GM21576 (cell line): ENCODE results near the gene RPL19.
A peak's percentile ranks its signal among the peaks of the same experiment; 100 is the strongest.

Source experiments
- ATAC-seq: cut with Tn5 transposase; IDR thresholded peaks from one replicate; pipeline ENCODE4 v1.9.1; 2021; ENCODE audit warnings: mild to moderate bottlenecking, moderate library complexity; ENCODE audit not compliant: unreplicated experiment

RPL19 gene

DNA sequence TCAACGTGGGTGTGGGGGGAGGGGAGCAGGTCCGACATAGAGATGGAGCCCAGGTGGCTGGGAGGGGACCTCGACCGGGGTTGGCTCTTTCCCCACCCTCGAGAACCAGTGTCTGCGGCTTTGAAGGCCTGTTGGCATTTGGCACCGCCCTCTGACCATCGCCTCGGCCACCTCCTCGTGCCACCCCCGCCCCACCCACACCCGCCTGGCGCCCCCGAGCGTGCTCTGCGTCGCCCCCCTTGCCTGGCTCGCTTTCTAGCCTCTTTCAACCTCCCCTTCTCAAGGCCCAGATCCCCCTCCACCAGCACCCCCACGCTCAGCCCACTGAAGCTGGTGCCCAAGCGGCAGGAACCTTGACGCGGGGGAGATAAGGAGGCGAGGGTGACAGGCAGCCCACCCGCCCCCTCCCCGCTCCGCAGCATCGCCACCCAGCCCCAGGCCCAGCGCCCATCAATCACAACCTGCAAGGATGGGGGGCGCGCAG lies 3.2 kb upstream of the RPL19 start:
- ATAC-seq = no peak

DNA sequence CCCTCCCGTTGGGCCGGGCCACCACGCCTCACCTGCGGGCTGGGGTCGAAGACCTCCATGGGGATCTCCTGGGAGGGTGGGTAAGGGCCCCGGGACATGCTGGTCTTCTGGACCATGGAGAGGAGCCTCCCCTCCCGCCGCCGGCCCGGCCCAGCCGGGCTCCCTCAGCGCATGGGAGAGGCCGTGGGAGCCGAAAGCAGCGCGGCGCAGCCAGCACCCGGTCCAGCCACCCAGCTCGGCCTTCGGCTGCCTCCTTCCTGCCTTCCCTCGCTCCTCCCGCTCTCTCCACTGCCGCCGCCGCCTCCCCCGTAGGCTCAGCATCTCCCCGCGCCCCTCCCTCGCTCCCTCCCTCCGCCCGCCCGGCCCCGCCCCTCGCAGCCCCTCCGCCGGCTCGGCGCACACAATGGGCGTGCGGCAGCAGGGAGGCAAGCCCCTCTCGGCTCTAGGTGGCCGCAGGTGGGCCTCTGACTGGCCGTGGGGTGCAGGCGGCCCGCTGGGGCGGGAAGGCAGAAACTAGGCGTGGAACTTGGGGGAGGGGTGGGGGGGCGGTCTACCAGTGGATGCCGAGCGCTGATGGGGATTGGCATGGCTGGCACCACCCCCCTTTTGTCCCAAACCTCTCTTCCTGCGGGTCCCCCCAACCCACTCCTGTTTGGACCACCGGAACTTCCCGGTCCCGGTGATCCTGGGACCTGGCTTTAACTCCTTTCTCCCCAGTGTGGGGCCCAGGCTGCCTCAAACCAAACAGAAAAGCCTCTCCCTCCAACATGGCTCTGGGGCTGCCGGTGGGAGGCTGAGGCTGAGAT lies 2.5 kb upstream of the RPL19 start, which contains the start of gene CACNB1:
CACNB1 (minus strand) TSS at position 290 of the 806 bp plus-strand sequence; CDS start at position 116, 174 bp downstream.
- no peak for ATAC-seq

DNA sequence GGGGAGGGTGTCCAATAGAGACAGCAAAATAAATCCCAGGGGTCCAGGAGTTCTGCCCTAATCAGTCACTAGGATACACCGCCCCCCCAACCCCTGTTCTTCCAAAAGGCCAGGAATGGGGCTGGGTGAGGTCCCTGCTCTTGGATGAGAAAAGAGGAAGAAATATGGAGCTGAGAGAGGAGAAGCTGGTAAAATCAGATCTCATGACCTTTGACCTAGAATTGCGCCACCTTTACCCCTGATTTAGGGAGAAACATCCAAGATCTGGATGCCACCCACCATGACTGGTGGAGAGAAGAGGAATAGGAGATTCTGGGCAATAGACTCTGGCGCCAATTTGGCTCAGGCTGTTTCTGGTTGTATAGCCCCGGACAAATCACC lies 1.9 kb upstream of the RPL19 start:
- no peak for ATAC-seq

DNA sequence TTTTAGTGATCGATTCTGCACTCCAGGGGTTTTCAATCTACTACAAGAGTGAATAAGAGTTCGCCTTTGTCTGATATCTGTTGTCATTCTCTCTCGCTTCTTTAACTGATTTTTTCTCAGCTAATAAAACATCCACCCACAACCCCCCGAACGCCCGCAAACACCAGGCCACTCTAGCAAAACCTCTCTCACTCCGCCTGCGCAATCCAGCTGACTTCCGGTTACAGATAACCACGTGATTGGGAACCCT lies 338 bp upstream of the RPL19 start:
- peak; percentile 51 for ATAC-seq

DNA sequence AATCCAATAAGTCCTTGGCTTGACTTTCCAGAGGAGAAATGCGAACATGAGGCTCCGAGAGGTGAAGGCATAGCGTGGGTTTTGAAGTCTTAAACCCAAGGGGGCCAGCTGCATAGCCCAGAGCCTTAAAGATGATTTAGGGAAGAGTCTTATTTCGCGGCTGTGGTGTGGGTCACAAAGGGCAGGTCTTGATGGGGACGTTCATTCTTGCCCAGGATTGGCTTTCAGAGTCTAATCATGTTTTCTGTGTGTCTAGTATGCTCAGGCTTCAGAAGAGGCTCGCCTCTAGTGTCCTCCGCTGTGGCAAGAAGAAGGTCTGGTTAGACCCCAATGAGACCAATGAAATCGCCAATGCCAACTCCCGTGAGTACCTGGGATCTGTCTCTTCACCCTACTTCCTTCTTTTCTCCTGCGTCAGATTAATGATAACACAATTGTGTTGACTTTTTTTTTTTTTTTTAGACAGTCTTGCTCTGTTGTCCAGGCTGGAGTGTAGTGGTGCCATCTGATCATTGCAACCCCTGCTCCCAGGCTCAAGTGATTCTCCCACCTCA lies 951 bp downstream of the RPL19 start:
- no peak for ATAC-seq

DNA sequence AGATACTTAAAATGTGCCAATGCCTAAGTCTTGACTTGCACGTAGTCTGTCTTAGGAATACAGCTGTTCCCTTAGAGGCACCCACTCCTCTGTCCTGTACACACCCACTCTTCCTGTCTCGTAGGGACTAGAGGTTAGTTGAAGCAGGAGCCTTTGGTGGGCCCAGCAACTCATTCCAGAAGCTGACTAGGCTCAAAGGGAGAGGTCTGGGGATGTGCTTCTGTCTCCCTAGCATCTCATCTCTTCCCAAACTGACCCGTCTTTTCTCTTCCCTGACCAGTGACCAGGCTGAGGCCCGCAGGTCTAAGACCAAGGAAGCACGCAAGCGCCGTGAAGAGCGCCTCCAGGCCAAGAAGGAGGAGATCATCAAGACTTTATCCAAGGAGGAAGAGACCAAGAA lies 4.2 kb downstream of the RPL19 start:
- ATAC-seq = no peak

DNA sequence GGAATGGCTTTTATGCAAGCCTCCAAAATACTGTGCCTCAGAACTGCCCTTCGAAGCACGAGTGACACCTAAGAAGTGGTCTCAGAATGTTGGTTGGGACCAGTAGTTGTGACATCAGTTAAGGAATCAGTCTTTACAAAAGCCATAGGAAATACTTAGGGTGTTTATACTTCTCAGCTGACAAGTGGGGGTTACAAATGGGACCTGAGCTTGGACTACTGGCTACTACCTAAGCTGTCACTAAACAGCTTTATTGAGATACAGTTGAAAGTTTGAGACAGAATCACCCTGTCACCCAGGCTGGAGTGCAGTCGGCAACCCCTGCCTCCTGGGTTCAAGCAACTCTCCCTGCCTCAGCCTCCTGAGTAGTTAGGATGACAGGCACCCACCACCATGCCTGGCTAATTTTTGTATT lies 5.0 kb downstream of the RPL19 start:
- ATAC-seq = no peak

DNA sequence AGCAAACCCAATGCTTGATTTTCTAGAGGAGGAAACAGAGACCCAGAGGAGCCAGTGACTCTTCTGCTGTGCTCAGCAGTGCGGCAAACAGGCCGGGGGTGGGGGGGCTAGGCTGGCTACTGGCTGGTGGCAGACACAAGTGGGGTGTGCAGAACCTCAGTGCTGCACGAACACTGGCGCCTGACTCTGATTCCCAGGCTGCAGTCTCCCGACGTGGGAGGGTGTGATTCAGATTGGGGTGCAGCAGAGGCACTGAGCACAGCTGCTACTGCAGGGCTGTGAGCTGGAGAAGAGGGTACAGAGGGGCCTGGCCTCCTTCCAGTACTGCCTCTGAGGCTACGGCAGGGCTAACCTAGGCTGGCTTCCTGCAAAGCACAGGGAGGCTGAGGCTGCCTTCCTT lies 8.1 kb downstream of the RPL19 start:
- ATAC-seq = no peak

DNA sequence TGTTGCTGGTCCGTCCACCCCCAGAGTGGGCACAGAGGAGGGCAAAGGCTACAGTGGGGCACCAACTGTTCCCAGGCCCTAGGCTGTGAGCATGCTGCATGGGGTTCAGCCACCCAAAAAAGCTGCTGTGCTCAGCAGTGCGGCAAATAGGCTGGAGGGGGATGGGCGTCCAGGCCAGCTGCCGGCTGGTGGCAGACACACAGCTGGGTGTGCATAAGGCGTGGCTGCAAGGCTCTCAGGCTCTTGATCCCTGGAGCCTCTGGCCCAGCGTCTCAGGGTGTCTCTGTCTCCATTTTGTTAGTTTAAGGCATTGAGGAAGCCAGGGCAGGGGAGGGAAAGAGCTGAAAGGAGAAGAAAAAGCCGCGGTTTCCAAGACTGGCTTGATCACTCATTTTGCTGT lies 8.8 kb downstream of the RPL19 start:
- peak; percentile 55 for ATAC-seq

DNA sequence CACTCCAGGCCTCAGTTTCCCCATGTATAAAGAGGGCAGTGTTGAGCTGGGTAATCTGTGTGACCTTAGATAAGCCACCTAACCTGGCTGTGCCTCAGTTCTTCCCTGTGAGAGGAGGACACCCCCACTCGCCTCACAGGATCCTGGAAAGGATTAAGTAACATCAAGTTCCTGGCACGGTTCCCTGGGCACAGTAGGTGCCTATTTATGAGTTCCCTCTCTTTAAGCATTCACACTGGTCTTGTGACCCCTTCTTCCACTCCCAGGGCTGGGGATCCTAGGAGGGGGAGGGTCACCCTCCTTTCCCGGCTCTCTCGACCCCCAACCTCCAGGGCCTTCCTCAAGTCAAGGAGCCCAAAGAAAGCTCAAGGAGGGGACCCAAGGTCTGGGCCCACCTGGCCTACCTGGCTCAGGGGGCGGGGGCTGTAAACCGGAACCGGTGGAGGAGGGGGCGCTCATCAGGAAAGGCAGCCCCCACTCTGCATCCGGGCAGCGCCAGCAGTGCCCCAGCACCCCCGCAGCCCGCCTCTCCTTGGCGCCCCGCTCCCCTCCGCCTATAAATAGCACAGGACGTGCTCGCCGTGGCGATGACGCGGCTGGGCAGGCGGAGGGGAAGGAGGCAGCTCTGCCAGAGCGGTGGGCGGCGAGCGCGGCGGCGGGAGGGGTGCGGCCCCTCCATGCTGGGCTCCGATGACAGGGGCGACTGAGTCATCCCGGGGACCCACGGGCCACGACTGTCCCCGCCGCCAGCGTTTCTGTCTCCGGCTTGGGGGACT lies 9.4 kb downstream of the RPL19 start:
- no peak for ATAC-seq

DNA sequence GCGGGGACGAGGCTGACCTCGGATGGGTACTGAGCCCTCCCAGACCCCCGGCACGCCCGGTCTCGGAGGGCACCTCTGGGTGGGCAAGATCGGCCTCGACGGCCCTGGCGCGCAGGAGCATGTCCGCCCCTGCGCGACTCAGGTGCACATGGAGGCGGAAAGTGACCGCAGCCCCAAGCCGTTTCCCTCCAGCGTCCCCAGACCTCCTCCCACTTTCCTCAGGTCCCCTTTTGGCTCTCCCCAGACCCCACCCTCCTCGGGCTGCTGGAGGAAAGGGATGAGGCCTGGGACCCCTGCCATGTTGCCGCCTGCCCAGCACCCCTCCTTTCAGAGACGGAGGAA lies 10.0 kb downstream of the RPL19 start:
- no peak for ATAC-seq

DNA sequence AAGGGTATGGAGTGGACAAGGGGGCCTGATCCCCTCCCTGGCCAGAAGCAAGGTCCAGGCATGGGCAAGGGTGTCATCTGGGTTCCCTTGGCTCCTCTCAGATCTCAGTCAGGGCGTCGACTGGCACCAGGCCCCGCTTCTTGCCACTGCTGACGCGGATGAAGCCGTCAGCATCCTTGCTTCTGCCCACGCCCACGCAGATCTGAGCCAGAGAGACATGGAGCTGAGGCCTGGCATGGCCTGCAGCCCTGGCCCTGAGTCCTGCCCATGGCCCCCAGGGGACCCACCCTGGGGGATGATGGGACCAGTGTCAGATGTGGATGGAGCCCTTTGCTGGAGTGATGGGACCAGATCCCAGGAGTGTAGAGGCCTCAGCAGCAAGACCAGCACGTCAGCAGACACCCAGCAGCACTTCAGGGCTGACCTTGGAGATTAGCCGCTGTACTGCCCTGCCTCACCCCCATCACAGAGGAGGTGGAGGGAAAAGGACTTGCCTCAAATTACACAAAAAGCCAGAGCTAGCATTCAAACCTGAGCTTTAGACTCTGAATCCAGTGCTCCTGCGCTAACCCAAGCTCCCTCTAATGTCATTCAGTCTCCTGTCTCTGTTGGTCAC lies 12.2 kb downstream of the RPL19 start:
- no peak for ATAC-seq

DNA sequence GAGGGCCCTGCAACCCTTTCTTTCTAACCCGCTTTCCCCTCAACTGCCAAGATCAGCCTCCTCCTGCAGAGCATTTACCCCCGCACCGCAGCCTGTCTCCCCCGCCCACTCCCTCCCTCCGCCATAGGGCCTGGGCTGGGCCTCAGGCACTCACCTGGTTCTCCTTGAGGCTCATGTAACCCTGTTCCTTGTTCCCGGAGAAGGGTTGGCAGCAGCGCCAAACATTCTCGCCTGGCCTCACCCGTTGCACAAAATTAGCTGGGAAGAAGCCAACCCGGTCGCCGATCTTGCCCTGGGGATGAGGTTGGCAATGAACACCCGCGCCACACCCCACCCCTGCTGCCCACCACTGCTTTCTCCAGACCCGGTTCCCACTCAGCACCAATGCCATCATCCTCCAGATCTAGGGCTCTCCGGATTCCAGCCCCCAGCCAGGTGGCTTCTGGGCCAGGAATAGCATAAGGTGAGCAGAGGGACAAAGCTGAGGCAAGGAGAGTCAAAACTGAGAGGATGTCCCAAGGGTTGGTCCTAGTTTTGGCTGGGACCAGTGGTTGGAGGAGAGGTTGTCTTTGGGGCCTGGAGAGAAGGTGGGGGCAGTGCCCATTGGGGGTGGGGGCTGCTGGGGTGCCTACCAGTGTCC lies 12.9 kb downstream of the RPL19 start:
- ATAC-seq = no peak

DNA sequence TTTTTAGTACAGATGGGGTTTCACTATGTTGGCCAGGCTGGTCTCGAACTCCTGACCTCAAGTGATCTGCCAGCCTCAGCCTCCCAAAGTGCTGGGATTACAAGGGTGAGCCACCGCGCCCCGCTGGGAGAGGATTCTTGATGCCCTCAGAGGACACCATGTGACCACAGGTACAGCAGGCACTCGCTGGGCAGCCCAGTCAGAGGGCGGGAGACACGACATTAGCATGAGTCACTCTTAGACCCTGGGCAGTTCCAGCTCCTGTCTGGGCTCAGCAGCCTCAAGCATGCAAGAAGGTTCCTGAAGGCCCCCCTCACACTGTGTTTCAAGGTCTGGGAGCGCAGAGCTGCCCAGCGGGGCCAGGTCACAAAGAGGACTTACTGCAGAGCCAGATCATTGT lies 13.8 kb downstream of the RPL19 start:
- no peak for ATAC-seq

DNA sequence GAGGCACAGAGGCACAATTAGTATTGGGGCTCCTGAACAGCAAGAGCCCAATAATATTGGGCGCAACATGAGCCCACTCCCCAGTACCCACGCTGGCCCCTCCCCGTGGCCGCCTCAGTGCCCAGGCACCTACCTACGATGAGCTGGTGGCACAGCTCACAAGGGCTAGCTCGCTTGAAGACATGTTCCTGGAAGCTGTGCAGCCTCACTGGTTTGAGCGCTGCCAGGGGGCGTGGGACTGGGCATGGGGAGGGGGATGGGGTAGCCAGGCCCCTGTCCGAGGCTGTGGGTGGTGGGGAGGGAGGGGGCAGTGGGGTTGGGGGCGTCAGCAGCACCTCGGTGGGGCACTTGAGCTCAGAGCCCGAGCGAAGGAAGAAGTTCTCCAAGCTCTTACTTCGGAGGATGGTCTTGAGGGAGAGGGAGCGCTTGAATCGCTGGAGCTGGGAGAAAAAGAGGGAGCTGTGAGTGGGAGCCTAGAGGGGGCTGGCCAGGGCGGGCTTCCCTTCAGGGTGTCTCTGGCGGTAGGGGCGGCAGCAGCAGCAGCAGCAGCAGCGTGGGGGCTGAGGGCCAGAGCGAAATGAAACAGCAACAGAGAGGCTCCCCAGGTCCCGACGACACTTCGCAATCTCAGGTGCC lies 17.8 kb downstream of the RPL19 start:
- ATAC-seq = no peak

DNA sequence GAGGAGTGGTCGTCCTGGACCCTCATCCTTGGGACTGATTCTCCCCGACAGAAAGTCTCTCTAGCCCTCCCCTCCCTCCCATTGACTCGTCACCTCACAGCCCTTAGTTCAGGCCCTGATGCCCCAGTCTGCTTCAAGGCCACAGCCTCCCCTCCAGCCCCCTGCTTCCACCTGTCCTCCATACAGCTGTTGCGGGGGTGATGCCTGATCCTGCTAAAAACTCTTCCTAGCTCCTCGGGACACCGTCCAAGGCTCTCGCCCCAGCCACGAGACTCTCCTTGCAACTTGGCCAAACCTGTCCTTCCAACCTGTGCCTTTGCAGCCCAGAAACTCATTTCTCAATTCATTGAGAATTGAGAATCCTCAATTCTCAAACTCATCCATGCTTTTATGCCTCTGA lies 18.8 kb downstream of the RPL19 start:
- ATAC-seq = no peak

DNA sequence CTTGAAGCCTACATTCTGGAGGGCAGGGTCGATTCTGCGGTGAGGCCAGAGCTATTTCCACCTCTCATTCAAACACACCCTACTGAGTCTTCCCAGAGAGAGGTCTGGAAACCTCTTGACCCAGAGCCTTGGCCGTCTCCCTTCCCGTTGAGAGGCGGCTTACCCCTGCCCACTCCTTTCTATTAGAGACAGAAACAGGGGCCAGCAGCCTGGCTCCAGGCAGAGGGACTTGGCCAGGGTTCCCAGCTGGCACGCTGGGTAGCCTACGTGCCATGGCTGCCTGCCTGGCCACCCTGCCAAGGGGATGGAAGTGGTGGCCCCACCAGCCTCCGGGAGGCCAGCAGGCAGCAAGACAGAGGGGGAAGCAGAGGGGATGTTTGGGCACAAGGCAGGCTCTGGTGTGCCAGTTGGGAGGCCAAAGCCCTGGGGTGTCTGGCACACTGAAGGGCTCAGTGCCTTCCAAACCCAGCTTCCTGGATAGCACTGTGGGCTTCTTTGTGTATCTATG lies 19.6 kb downstream of the RPL19 start:
- ATAC-seq = no peak

DNA sequence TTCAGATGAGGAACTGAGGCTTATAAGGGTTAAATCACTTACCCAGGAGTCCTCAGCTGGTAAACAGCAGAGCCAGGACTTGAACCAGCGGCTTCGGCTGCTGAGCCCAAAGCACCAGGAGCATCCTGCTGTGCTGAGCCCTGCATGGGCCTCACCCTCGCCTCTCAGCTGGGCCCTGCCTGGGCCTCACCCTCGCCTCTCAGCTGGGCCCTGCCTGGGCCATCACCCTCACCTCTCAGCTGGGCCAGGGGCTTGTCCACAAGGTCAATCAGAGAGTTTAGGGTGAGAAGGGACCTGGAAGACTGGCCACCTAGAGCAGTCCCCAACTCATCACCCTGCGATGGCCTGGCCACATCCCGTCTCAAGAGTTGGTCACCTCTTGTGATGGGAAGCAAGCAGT lies 21.5 kb downstream of the RPL19 start:
- ATAC-seq = no peak

DNA sequence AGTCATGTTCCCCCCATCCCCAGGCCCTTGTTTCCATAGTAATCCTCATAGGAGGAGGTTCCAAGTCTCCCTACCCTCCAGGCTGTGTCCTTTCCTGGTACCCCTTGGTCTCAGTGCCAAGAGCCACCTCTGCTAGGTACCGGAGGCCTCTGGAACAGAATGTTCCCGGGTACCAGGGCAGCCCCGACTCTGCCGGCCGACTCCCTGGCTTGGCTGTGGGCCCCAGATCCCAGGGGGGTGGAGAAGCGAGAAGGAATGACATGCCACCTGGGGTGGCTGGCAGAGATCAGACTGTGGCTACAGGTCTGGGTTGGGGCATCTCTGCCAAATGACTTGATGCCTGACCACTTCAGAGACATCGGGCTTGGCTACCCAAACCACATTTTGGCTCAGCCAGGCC lies 22.1 kb downstream of the RPL19 start:
- ATAC-seq = no peak
